Measurements from ENCODE around the gene AMER3. TPM values are rescaled to one million over a fixed set of nuclear protein-coding genes. Genes with fewer than 3 reads are reported as not detected.

AMER3 gene
- total and polyA plus RNA-seq, 2 of the 4 experiments (the other 2 are of a cell fraction) = not detected

GRCh38 chr2:130729322-130730299 lies 25.7 kb upstream of the AMER3 start:
- no peaks in the 10 kb centered on the region for H3K9me3 ChIP-seq (ENCODE audit: control insufficient read depth, insufficient read depth, low read length)
- no peak overlapping the region for H3K27ac ChIP-seq (ENCODE audit: insufficient read depth, low read length)
- ATAC-seq (ENCODE audit: low read depth) = no peak
- H3K4me3 ChIP-seq (ENCODE audit: insufficient read depth, low read depth, low read length) = no peak overlapping the region
- TF ChIP-seq CEBPB (IDR thresholded peaks at IDR 0.05; ENCODE audit: low read depth, low read length) (no peak), POLR2A (IDR thresholded peaks at IDR 0.05; ENCODE audit: low read depth, low read length) (no peak), MAFK (IDR thresholded peaks at IDR 0.05; ENCODE audit: low read depth, low read length) (no peak), CHD1 (IDR thresholded peaks at IDR 0.05; ENCODE audit: low read depth, low read length) (no peak), MAZ (IDR thresholded peaks at IDR 0.05; ENCODE audit: borderline replicate concordance, low read depth, low read length) (no peak), SMC3 (IDR thresholded peaks at IDR 0.05; ENCODE audit: low read depth, low read length) (no peak), NFE2L2 (IDR thresholded peaks at IDR 0.05; ENCODE audit: low read depth, low read length) (no peak), FOS (IDR thresholded peaks at IDR 0.05; ENCODE audit: low read depth, low read length) (no peak), RFX5 (IDR thresholded peaks at IDR 0.05; ENCODE audit: low read depth, low read length) (no peak), RAD21 (IDR thresholded peaks at IDR 0.05; ENCODE audit: low read length) (no peak)
- TF ChIP-seq, protein P1, sequence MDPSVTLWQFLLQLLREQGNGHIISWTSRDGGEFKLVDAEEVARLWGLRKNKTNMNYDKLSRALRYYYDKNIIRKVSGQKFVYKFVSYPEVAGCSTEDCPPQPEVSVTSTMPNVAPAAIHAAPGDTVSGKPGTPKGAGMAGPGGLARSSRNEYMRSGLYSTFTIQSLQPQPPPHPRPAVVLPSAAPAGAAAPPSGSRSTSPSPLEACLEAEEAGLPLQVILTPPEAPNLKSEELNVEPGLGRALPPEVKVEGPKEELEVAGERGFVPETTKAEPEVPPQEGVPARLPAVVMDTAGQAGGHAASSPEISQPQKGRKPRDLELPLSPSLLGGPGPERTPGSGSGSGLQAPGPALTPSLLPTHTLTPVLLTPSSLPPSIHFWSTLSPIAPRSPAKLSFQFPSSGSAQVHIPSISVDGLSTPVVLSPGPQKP (IDR thresholded peaks at IDR 0.05; ENCODE audit: borderline replicate concordance, low read depth, low read length) = no peak
- dilution Hi-C loops (cut with HindIII; ENCODE audit: low sequenced_read_pairs, unreplicated experiment) = no loop called here
- intact Hi-C loops (cut with micrococcal nuclease) = no loop called here
- no peak overlapping the region for H3K18ac ChIP-seq (ENCODE audit: low read depth, low read length)
- H3K4me2 ChIP-seq (ENCODE audit: low read depth, low read length) = no peak overlapping the region
- no peak overlapping the region for H3K4ac ChIP-seq (ENCODE audit: low read depth, low read length)
- H2AK9ac ChIP-seq (replicated peaks; ENCODE audit: low read depth, low read length, poor library complexity) = no peak overlapping the region
- no peak overlapping the region for H3K14ac ChIP-seq (replicated peaks; ENCODE audit: low read depth, low read length)
- no peak for DNase-seq
- CTCF ChIA-PET = no interaction called here
- no peak overlapping the region for H4K5ac ChIP-seq (ENCODE audit: low read depth, low read length)
- no peak overlapping the region for H3K23ac ChIP-seq (ENCODE audit: low read depth, low read length)
- no peak overlapping the region for H4K91ac ChIP-seq (ENCODE audit: insufficient read depth, low read depth, low read length)
- BruUV-seq (replicated peaks) = no TSS peak
- no peak overlapping the region for H3K56ac ChIP-seq (ENCODE audit: extremely low read depth, insufficient read depth, low read length)
- H2BK5ac ChIP-seq (ENCODE audit: low read depth, low read length, poor library complexity, severe bottlenecking) = no peak overlapping the region
- no peaks in the 10 kb centered on the region for H3K9me1 ChIP-seq (ENCODE audit: insufficient read depth, low read length)
- POLR2A ChIA-PET (ENCODE audit: unreplicated experiment) = no interaction called here
- no peaks in the 10 kb centered on the region for H3K36me3 ChIP-seq (ENCODE audit: control insufficient read depth, insufficient read depth, low read length)
- H2AK5ac ChIP-seq (ENCODE audit: low read depth, low read length) = no peak overlapping the region
- H3K79me1 ChIP-seq (ENCODE audit: low read depth in 1 of 2, low read length in 2 of 2) = no peaks in the 10 kb centered on the region
- in situ Hi-C loops (cut with MboI; ENCODE audit: low sequenced_read_pairs) = no loop called here
- WGBS, 2 experiments (ENCODE audit: extremely low coverage in 2 of 2, insufficient read length in 1 of 2) = 87% methylated on average over 6 of the region's 17 CpGs; no CpG with 5 or more reads in 1 of the 2 experiments
- no peak overlapping the region for H2BK20ac ChIP-seq (ENCODE audit: low read depth, low read length)
- H2BK120ac ChIP-seq (ENCODE audit: low read depth, low read length) = no peak overlapping the region
- H3K9ac ChIP-seq (ENCODE audit: low read depth, low read length) = no peak overlapping the region
- H4K8ac ChIP-seq (ENCODE audit: low read depth in 2 of 2, low read length in 2 of 2) = no peak overlapping the region
- no peaks in the 10 kb centered on the region for H3K27me3 ChIP-seq (ENCODE audit: control insufficient read depth, insufficient read depth, low read length)
- H2BK15ac ChIP-seq (ENCODE audit: low read depth, low read length) = no peak overlapping the region
- no peak overlapping the region for H2AFZ ChIP-seq (replicated peaks; ENCODE audit: low read length, poor library complexity)
- H4K20me1 ChIP-seq (ENCODE audit: insufficient read depth, low read length) = no peaks in the 10 kb centered on the region
- H3K4me1 ChIP-seq (ENCODE audit: control insufficient read depth, insufficient read depth, low read length) = no peaks in the 10 kb centered on the region
